HL-60/S4 treated with phorbol 12-myristate 13-acetate at 8.2 ng/mL for 4 days and 3 days (cell line): ENCODE measurements around the gene LAMP1.
"Not testable (repeated sequence)": the region's sequence is repeated elsewhere in the genome, so short reads cannot be mapped to it uniquely, and the experiment has no call there.

Source experiments
- in situ Hi-C: fragments of 300-500 bp; cut with MboI; formaldehyde crosslinking; loops from 2 replicates; pipeline ENCODE4 v1.15.0; 2022; ENCODE audit warnings: low sequenced_read_pairs

LAMP1 gene

GRCh38 chr13:113354831-113355610 is 58.0 kb downstream of the LAMP1 start:
- in situ Hi-C loops = no loop called here

- in situ Hi-C loops = no loop called here
Measured at GRCh38 chr13:113355621-113356020, 58.6 kb downstream of the LAMP1 start.

GRCh38 chr13:113356596-113356995 is 59.6 kb downstream of the LAMP1 start:
- in situ Hi-C loops = no loop called here

- in situ Hi-C loops = no loop called here
Measured at GRCh38 chr13:113357529-113357928, 60.5 kb downstream of the LAMP1 start.

- in situ Hi-C loops = no loop called here
Measured at GRCh38 chr13:113358653-113359190, 61.7 kb downstream of the LAMP1 start.

GRCh38 chr13:113359571-113359970 is 62.5 kb downstream of the LAMP1 start:
- in situ Hi-C loops = no loop called here

- in situ Hi-C loops = no loop called here
Measured at GRCh38 chr13:113360446-113360845, 63.4 kb downstream of the LAMP1 start.

GRCh38 chr13:113361406-113361805 is 64.4 kb downstream of the LAMP1 start:
- in situ Hi-C loops = no loop called here

GRCh38 chr13:113364311-113364889 is 67.4 kb downstream of the LAMP1 start:
- in situ Hi-C loops = no loop called here

- in situ Hi-C loops = no loop called here
Measured at GRCh38 chr13:113364901-113365582, 68.0 kb downstream of the LAMP1 start.

GRCh38 chr13:113365583-113365970 is 68.5 kb downstream of the LAMP1 start:
- in situ Hi-C loops = no loop called here

GRCh38 chr13:113365971-113366588 is 69.0 kb downstream of the LAMP1 start:
- in situ Hi-C loops = no loop called here

GRCh38 chr13:113367020-113367560 is 70.1 kb downstream of the LAMP1 start:
- in situ Hi-C loops = no loop called here

- in situ Hi-C loops = no loop called here
Measured at GRCh38 chr13:113367771-113368170, 70.7 kb downstream of the LAMP1 start.

- in situ Hi-C loops = not testable (repeated sequence)
Measured at GRCh38 chr13:113368353-113368752, 71.3 kb downstream of the LAMP1 start.

GRCh38 chr13:113369189-113369588 is 72.2 kb downstream of the LAMP1 start:
- in situ Hi-C loops = no loop called here

- in situ Hi-C loops = no loop called here
Measured at GRCh38 chr13:113369881-113370280, 72.8 kb downstream of the LAMP1 start.

GRCh38 chr13:113371061-113371460 is 74.0 kb downstream of the LAMP1 start:
- in situ Hi-C loops = no loop called here

- in situ Hi-C loops = not testable (repeated sequence)
Measured at GRCh38 chr13:113371701-113372100, 74.7 kb downstream of the LAMP1 start.
